Sigmoid colon (tissue), 4 donors: ENCODE results near the gene ACSM6.

Source experiments
- POLR2A ChIP-seq, 2 donors: fragments of 450-650 bp; IDR thresholded peaks; one replicate each; pipeline ENCODE4 v1.6.1; 2016; ENCODE audit warnings: antibody characterized with exemption in 2 of 2, mild to moderate bottlenecking in 2 of 2, moderate library complexity in 2 of 2
- POLR2AphosphoS5 ChIP-seq, 4 donors: sonication (generic); formaldehyde crosslinking; IDR thresholded peaks; one replicate each; pipeline ENCODE4 v1.6.1; 2017; ENCODE audit warnings: antibody characterized with exemption in 4 of 4
- TF ChIP-seq, protein P1 (sequence below), 4 experiments: fragments of 450-650 bp in 3 of 4; fragments of 200-600 bp in 1 of 4; IDR thresholded peaks; one replicate each; pipeline ENCODE4 v1.5.1; 2016 to 2019; ENCODE audit warnings: antibody characterized with exemption in 4 of 4, mild to moderate bottlenecking in 3 of 4, moderate library complexity in 2 of 4

DNA sequence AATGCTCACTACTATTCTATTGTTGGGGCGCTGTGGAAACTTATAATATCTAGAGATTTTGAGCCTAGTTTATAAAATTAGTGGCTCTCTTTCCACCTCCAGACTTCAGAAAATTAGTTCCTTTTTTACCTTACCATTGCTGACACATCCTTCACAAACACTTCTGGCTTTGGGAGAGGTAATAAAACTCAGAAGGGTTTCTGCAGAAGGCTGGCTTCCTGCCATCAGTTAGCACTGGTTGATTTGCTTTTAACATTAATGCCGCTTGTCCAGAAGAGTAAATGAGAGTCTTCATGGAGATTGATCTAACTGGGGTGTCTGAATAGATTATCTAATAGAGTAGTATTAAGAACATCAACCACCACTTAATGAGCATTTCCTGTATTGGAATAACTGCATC is 20.3 kb downstream of the ACSM6 start:
- TF ChIP-seq, protein P1, sequence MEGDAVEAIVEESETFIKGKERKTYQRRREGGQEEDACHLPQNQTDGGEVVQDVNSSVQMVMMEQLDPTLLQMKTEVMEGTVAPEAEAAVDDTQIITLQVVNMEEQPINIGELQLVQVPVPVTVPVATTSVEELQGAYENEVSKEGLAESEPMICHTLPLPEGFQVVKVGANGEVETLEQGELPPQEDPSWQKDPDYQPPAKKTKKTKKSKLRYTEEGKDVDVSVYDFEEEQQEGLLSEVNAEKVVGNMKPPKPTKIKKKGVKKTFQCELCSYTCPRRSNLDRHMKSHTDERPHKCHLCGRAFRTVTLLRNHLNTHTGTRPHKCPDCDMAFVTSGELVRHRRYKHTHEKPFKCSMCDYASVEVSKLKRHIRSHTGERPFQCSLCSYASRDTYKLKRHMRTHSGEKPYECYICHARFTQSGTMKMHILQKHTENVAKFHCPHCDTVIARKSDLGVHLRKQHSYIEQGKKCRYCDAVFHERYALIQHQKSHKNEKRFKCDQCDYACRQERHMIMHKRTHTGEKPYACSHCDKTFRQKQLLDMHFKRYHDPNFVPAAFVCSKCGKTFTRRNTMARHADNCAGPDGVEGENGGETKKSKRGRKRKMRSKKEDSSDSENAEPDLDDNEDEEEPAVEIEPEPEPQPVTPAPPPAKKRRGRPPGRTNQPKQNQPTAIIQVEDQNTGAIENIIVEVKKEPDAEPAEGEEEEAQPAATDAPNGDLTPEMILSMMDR (IDR thresholded peaks at IDR 0.05): no peak
- TF ChIP-seq POLR2A (IDR thresholded peaks at IDR 0.05): no peak
- no peak for TF ChIP-seq POLR2AphosphoS5 (IDR thresholded peaks at IDR 0.05)
